Uterus (tissue), 4 donors: Measurements from ENCODE around the gene BOLA1. TPM values are rescaled to one million over a fixed set of nuclear protein-coding genes. Genes with fewer than 3 reads are reported as not detected.

Experiments
- DNase-seq, 2 donors: peaks; one replicate each; pipeline ENCODE4 v3.0.0-alpha.2; 2019 to 2020
- H3K27ac ChIP-seq, 2 donors: fragments of 200-600 bp; sonication (generic); 1 replicate in 1 of 2; 2 replicates in 1 of 2; pipeline ENCODE4 v1.5.1; 2016 to 2018
- H3K27me3 ChIP-seq, 2 donors: fragments of 200-600 bp; sonication (generic); one replicate each; pipeline ENCODE4 v1.5.1; 2018 to 2019; ENCODE audit warnings: control low read depth in 1 of 2
- H3K36me3 ChIP-seq, 2 donors: fragments of 200-600 bp; sonication (generic); one replicate each; pipeline ENCODE4 v1.5.1; 2019; ENCODE audit warnings: control low read depth in 1 of 2
- H3K4me1 ChIP-seq, 2 donors: fragments of 200-600 bp; sonication (generic); one replicate each; pipeline ENCODE4 v1.5.1; 2018 to 2019; ENCODE audit warnings: control low read depth in 1 of 2
- H3K4me3 ChIP-seq, 2 donors: fragments of 200-600 bp; sonication (generic); 1 replicate in 1 of 2; 2 replicates in 1 of 2; pipeline ENCODE4 v1.5.1; 2018 to 2019; ENCODE audit warnings: mild to moderate bottlenecking in 1 of 2
- H3K9me3 ChIP-seq, 2 donors: fragments of 200-600 bp; sonication (generic); one replicate each; pipeline ENCODE4 v1.5.1; 2019; ENCODE audit warnings: control low read depth in 1 of 2
- CTCF ChIP-seq, 4 experiments: fragments of 200-600 bp in 2 of 4; fragments of 450-650 bp in 2 of 4; sonication (generic) in 2 of 4; IDR thresholded peaks; one replicate each; pipeline ENCODE4 v1.5.1; 2016 to 2019; ENCODE audit warnings: antibody characterized with exemption in 4 of 4, mild to moderate bottlenecking in 2 of 4, moderate library complexity in 1 of 4
- POLR2A ChIP-seq, 2 donors: fragments of 450-650 bp; IDR thresholded peaks; one replicate each; pipeline ENCODE4 v1.6.1; 2016; ENCODE audit warnings: antibody characterized with exemption in 2 of 2, mild to moderate bottlenecking in 1 of 2, moderate library complexity in 1 of 2
- intact Hi-C: fragments of 100-400 bp; cut with DNase I; formaldehyde crosslinking; loops from one replicate; pipeline ENCODE4 v1.15.1; 2023; ENCODE audit warnings: low total_unique reads
- total RNA-seq, 4 donors: library from RNA; depleted of rRNA in 3 of 4; stranded (reverse); fragments of >200 nt in 3 of 4; gene quantifications; one replicate each; pipeline versions ENCODE4 v1.1.0 to v1.2.4, GENCODE V29; 2014 to 2023
- donor health status: DM: yes; HTN: yes; CAD: no.

Gene BOLA1
- total RNA-seq, 4 donors from 2014 or later: 2.1 to 51.2 (median 15.3) TPM

- H3K4me1 ChIP-seq: no peaks in the 10 kb centered on the region
- H3K27ac ChIP-seq: no peak overlapping the region
- intact Hi-C loops: no loop called here
- H3K9me3 ChIP-seq: no peaks in the 10 kb centered on the region
- H3K27me3 ChIP-seq: no peaks in the 10 kb centered on the region
- no peak overlapping the region for H3K4me3 ChIP-seq
- no peaks in the 10 kb centered on the region for H3K36me3 ChIP-seq
- no peak for DNase-seq
- TF ChIP-seq CTCF (IDR thresholded peaks at IDR 0.05) (no peak), POLR2A (IDR thresholded peaks at IDR 0.05) (no peak)
Observed at GRCh38 chr1:149877211-149877946, 22.0 kb upstream of the BOLA1 start.

- Histone ChIP-seq H3K4me3 (no peak overlapping the region), H3K27ac (no peak overlapping the region), H3K4me1 (peaks cover 0 to 2% of the 10 kb centered on the region in 2 donors), H3K9me3 (no peaks in the 10 kb centered on the region), H3K27me3 (no peaks in the 10 kb centered on the region), H3K36me3 (no peaks in the 10 kb centered on the region)
- no peak for TF ChIP-seq CTCF (IDR thresholded peaks at IDR 0.05)
- no peak for TF ChIP-seq POLR2A (IDR thresholded peaks at IDR 0.05)
- no peak for DNase-seq
- intact Hi-C loops: no loop called here
Observed at GRCh38 chr1:149879556-149879955, 19.8 kb upstream of the BOLA1 start.

GRCh38 chr1:149881876-149882275 lies 17.5 kb upstream of the BOLA1 start:
- no peak overlapping the region for H3K4me3 ChIP-seq
- intact Hi-C loops: no loop called here
- TF ChIP-seq POLR2A (IDR thresholded peaks at IDR 0.05) (no peak), CTCF (IDR thresholded peaks at IDR 0.05) (no peak)
- DNase-seq: no peak
- peaks cover 0 to 9% of the 10 kb centered on the region in 2 donors for H3K4me1 ChIP-seq
- no peaks in the 10 kb centered on the region for H3K9me3 ChIP-seq
- H3K27me3 ChIP-seq: no peaks in the 10 kb centered on the region
- no peaks in the 10 kb centered on the region for H3K36me3 ChIP-seq
- no peak overlapping the region for H3K27ac ChIP-seq

DNA sequence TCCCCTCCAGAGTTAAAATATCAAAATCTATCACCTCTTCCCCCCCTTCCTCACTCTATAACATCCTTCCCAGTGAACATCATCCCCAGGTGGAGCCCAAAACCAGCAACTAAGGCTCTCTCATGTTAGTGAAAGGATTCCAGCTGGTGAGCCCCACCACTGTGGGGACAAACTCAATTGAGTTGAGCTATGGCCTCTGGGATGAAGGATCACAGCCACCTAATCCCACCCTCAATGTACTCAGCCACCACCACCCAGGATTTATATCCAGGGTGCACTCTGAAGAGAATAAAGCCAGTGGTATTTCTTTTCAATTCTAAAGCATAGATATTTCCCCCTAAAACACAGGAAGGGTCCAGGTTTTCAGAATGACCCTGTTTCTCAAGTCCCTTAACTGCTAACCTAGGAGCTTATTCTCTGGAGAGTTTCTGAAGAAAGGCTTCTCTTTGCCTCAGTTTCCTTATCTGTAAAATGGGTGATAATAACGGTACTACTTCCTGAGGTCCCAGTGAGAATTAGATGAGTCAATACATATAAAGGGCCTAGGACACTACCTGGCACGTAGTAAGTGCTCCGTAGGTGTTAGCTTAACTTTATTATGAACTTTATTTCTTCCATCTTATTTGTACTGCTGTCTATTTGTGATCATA lies 15.6 kb upstream of the BOLA1 start:
- no peaks in the 10 kb centered on the region for H3K9me3 ChIP-seq
- H3K36me3 ChIP-seq: no peaks in the 10 kb centered on the region
- intact Hi-C loops: no loop called here
- TF ChIP-seq CTCF (IDR thresholded peaks at IDR 0.05): no peak
- H3K4me1 ChIP-seq: peaks cover 0 to 9% of the 10 kb centered on the region in 2 donors
- H3K4me3 ChIP-seq: no peak overlapping the region
- no peak for DNase-seq
- H3K27me3 ChIP-seq: no peaks in the 10 kb centered on the region
- no peak overlapping the region for H3K27ac ChIP-seq
